Ishikawa (cell line): ENCODE results near the gene ASB2.
A peak's percentile ranks its signal among the peaks of the same experiment; 100 is the strongest.

Source experiments
- CEBPB ChIP-seq: IDR thresholded peaks from 2 replicates; pipeline ENCODE4 v1.6.1; 2012
- CREB1 ChIP-seq: IDR thresholded peaks from 2 replicates; pipeline ENCODE4 v1.6.1; 2012; ENCODE audit warnings: low read depth
- EGR1 ChIP-seq: IDR thresholded peaks from 2 replicates; pipeline ENCODE4 v1.6.1; 2012
- EP300 ChIP-seq: IDR thresholded peaks from 2 replicates; pipeline ENCODE4 v1.6.1; 2012; ENCODE audit warnings: borderline replicate concordance
- FOXM1 ChIP-seq: IDR thresholded peaks from 2 replicates; pipeline ENCODE4 v1.6.1; 2012; ENCODE audit warnings: low read depth, borderline replicate concordance
- MAX ChIP-seq: IDR thresholded peaks from 2 replicates; pipeline ENCODE4 v1.6.1; 2012
- NFIC ChIP-seq: IDR thresholded peaks from 2 replicates; pipeline ENCODE4 v1.6.1; 2012
- RAD21 ChIP-seq: IDR thresholded peaks from 2 replicates; pipeline ENCODE4 v1.6.1; 2012; ENCODE audit warnings: low read depth
- REST ChIP-seq: IDR thresholded peaks from 2 replicates; pipeline ENCODE4 v1.6.1; 2012; ENCODE audit warnings: low read depth, mild to moderate bottlenecking
- TAF1 ChIP-seq: IDR thresholded peaks from 2 replicates; pipeline ENCODE4 v1.6.1; 2012; ENCODE audit warnings: low read depth, mild to moderate bottlenecking
- TCF12 ChIP-seq: IDR thresholded peaks from 2 replicates; pipeline ENCODE4 v1.6.1; 2012; ENCODE audit warnings: low read depth
- TEAD4 ChIP-seq: IDR thresholded peaks from 2 replicates; pipeline ENCODE4 v1.6.1; 2012
- YY1 ChIP-seq: IDR thresholded peaks from 2 replicates; pipeline ENCODE4 v1.6.1; 2012; ENCODE audit warnings: low read depth
- ZBTB7A ChIP-seq: IDR thresholded peaks from 2 replicates; pipeline ENCODE4 v1.6.1; 2012; ENCODE audit warnings: low read depth
- TF ChIP-seq, protein P1 (sequence below): IDR thresholded peaks from 2 replicates; pipeline ENCODE4 v1.6.1; 2012

The ASB2 gene

GRCh38 chr14:93946104-93946503 is 30.3 kb downstream of the ASB2 start:
- TF ChIP-seq NFIC = no peak
- no peak for TF ChIP-seq TEAD4
- no peak for TF ChIP-seq TCF12
- TF ChIP-seq TAF1 = no peak
- no peak for TF ChIP-seq ZBTB7A
- no peak for TF ChIP-seq CEBPB
- no peak for TF ChIP-seq EGR1
- TF ChIP-seq MAX = no peak
- TF ChIP-seq REST = no peak
- TF ChIP-seq YY1 = no peak
- no peak for TF ChIP-seq EP300
- TF ChIP-seq, protein P1, sequence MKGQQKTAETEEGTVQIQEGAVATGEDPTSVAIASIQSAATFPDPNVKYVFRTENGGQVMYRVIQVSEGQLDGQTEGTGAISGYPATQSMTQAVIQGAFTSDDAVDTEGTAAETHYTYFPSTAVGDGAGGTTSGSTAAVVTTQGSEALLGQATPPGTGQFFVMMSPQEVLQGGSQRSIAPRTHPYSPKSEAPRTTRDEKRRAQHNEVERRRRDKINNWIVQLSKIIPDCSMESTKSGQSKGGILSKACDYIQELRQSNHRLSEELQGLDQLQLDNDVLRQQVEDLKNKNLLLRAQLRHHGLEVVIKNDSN = no peak

GRCh38 chr14:93945070-93945399 is 31.3 kb downstream of the ASB2 start:
- TF ChIP-seq TAF1 (no peak), YY1 (no peak), TEAD4 (no peak), RAD21 (no peak), FOXM1 (no peak), MAX (no peak), CREB1 (no peak), TCF12 (no peak), NFIC (no peak), CEBPB (no peak), REST (no peak), ZBTB7A (no peak), EP300 (no peak), EGR1 (no peak)
- TF ChIP-seq, protein P1 = no peak

GRCh38 chr14:93944348-93945069 is 31.9 kb downstream of the ASB2 start:
- TF ChIP-seq TEAD4 (0 out of 2 replicates have a peak, but pooled peaks have one; percentile 21), ZBTB7A (no peak)
- TF ChIP-seq, protein P1 = no peak

- TF ChIP-seq CEBPB (no peak), NFIC (no peak), TAF1 (no peak), TEAD4 (no peak), CREB1 (no peak), TCF12 (no peak), ZBTB7A (no peak), MAX (no peak), EGR1 (no peak), FOXM1 (no peak), EP300 (no peak), YY1 (no peak), RAD21 (no peak), REST (no peak)
- TF ChIP-seq, protein P1 = no peak
Observed at GRCh38 chr14:93943930-93944329, 32.4 kb downstream of the ASB2 start.
